Fibroblast of skin of right quadriceps (primary cell): ENCODE data around the gene BTBD3.

Experiments
- DNase-seq: peaks from one replicate; pipeline ENCODE4 v3.0.0-alpha.2; 2013

Gene BTBD3

GRCh38 chr20:11918391-11918845 lies 725 bp downstream of the BTBD3 start:
- no peak for DNase-seq

DNA sequence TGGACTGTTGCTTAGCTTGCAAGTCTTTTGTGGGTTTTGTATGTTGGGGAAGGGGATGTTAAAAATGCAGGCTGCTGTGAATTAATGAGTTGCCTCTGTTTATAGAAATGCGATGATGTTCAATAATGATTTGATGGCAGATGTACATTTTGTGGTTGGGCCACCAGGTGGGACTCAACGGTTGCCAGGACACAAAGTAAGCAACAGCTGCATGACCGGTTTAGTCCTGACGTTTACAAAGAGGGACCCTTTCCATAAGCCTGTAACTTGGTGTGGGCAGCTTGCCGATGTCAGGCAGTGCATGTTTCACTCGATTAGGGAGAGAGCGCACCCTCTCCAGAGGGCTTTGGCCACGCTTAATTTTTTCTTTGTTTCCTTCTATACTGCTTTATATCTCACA lies 1.3 kb downstream of the BTBD3 start:
- peak; percentile 33 for DNase-seq

GRCh38 chr20:11919581-11919980 lies 1.9 kb downstream of the BTBD3 start:
- DNase-seq, result no peak

DNA sequence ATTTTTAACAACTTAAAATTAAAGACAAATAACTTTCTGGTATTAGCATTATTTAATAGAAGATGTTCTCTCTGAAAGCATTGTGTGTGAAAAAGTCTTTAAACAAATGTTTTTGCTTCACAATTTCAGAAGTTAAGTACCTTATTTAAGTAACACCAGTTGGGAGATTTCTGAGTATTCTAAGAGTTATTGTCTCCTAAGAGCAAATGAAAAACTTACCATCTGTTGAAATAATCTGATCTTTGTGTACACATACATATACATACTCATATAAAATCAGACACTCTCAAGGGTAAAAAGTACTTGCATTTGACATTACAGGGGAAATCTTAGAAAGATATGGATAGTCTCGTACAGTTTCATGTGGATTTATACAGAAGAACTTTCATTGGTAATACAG lies 2.4 kb downstream of the BTBD3 start:
- no peak for DNase-seq

DNA sequence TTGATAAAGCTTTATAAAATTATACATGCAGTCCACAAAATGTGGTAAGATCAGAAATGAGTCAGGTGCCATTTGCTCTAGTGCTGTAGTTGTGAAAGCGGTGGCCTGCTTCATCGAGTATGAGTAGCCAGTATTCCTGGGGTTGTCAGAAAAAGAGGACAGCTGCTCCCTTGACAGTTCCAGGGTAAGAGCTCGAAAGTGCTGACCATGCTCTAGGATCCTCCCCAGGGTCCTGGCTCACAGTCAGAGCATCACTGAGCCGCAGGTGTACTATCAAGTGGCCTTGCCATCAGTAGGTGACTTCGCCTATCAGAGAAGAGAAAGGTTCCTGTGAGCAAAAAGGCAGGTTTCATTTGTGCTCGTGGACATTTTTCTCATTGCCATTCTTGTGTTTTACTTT lies 3.6 kb downstream of the BTBD3 start:
- DNase-seq, result no peak

GRCh38 chr20:11922561-11922960 lies 4.9 kb downstream of the BTBD3 start:
- DNase-seq, result no peak

GRCh38 chr20:11924923-11925322 lies 7.2 kb downstream of the BTBD3 start:
- DNase-seq, result no peak

GRCh38 chr20:11926292-11926998 lies 8.8 kb downstream of the BTBD3 start:
- DNase-seq, result no peak

GRCh38 chr20:11929947-11930346 lies 12.3 kb downstream of the BTBD3 start:
- DNase-seq, result no peak

GRCh38 chr20:11935212-11936154 lies 17.8 kb downstream of the BTBD3 start:
- DNase-seq, result no peak

DNA sequence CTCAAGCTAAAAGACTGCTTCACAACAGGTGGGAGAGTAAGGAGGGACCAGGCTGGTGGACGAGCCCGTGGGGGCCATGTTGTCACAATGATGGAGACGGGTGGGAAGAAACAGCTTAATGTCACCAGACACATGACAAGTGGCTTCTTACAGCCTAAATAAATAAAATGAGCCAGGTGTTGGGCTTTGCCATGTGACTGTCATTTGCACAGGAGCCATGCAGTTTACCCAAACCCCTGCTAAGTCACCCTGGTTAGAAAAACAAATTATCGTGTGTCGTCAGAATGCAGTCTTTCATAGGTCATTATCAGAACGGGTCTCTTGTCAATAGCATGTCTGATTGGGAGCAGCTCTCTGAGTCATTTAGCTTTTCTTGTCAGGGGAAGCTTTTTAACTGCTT lies 18.5 kb downstream of the BTBD3 start:
- DNase-seq, result no peak

DNA sequence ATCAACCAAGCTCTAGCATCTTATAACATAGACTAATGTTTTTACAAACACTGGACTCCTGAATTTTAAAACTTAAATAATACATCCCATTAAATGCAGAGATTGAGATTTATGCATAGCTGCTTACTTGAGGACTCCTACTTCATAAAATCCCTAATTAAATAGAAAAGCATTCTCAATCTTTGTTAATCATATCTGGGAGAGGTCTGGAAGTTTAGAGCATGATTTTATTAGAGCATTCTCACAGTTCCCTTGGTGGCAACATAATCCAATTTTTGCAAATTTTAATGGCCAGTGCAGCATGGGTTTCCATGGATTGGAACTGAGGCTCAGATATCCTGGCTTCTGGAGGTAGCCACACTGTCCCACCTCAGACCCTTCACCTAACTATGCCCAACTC lies 19.5 kb downstream of the BTBD3 start:
- DNase-seq, result no peak

DNA sequence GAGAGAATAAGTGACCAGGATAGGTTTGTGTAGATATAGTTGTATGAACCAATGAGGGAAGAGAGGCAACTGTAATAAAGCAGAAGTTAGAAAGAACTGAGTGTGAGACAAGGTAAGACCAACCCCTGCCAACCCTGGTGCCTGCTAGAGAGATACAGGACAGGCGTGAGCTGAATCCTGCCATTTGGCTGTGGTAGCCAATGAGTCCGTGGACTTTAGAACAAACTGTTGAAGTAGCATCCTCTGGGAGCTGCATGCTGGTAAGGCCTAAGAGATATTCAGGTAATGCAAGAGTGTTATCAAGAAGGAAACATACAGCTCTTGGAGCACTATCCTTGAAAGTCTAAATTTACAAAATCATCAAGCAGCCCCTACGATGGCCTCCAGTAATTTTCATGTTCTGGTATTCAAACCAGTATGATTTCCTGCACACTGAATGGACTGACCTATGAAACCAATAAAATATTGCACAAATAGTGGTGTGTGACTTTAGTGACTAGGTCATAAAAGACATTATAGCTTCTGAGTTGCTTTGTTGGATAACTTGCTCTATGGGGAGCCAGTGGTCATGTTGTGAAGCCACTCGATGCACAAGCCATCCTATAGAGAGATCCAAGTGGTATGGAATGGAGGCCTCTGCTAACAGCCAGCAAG lies 24.0 kb downstream of the BTBD3 start:
- DNase-seq, result no peak

DNA sequence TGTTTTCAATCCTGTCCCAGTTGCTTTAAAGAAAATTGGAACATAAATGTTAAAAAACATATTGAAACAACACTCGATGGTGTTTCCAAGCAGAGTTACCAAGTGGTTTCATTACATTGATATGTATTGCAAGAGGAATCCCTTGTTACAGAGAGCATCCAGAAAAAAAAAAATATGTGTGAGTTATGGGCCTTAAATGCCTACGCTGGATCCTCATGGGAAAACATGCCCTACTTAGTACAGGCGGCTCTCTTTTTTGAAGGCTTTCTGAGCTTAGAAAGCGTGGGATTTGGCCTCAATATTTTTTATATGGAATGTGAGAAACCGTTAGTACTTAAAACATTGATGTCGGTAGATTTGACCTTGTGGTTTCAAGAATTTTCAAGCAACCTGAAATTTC lies 26.1 kb downstream of the BTBD3 start:
- DNase-seq, result no peak

DNA sequence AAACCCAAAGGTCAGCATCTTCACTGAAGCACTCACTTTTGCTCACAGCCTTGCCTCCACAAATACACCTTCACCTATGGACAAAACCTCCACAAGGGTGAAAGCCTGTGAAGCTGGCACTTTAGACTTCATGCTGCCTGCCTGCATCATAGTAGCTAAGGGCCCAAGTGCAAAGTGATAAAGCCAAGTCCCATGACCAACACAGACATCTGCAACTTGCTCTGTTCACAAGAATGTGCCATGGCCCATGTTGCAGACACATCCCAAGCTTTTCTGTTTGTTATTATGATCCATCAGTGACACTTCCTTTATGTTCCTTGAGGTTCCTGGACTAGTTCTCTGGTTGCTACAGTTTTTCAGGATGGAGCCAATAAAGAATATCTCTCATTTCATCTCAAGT lies 31.1 kb downstream of the BTBD3 start:
- DNase-seq, result no peak

- no peak for DNase-seq
These were observed 32.0 kb downstream of the BTBD3 start for GRCh38 chr20:11949711-11950110.

DNA sequence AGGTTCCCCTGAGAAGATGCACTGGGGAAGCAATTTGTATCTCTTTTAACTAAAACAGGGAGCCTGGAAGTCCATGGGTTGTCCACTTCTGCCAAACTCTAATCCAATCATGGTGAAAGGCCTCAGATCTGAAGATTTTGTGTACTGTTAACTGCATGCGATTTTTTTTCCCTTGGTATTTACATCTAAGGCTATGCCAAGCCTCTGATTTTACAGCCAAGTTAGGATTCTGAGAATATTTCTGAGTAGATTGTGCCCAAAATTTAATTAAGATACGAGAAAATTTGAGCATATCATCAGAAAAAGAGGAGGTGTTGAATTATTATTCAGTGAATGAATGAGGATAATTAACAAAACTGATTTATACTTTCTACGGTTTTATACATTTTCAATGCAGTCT lies 34.0 kb downstream of the BTBD3 start:
- no peak for DNase-seq

DNA sequence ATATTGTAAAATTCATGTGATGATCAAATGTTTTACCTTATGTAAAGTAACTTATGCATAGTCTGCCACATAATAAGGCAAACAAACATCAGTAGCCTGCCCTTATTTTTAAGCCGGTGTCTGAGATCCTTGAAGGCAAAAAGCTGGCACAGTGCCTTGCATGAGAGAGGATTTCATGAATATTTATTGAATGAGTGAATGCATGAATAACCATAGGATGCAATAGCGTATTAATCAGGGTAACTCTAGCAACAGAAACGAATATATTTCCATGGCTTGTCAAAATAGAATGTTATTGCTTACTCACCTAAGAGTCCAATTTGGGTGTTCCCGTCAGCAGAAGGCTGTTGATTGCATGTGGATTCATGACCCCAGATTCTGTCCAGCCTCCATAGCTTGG lies 34.9 kb downstream of the BTBD3 start:
- peak; percentile 39 for DNase-seq

DNA sequence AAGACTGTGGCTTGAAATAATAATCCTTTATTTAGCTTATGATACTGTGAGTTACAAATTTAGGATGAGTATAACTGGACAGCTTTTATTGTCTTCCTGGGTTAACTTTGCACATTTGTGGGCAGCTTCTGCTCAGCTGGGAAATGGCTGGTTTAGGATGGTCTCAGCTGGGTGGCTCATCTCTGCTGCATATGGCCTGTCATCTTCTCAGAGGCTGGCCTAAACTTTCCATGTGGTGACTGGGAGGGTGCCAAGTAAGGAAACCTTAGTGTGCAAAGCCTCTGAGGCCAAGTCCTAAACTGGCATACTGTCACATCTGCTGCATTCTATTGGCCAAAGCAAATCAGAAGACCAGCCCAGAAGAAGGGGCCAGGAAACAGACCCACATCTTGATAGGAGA lies 40.2 kb downstream of the BTBD3 start:
- no peak for DNase-seq

GRCh38 chr20:11958855-11959254 lies 41.2 kb downstream of the BTBD3 start:
- no peak for DNase-seq

GRCh38 chr20:11965602-11966001 lies 47.9 kb downstream of the BTBD3 start:
- no peak for DNase-seq

GRCh38 chr20:11966186-11966585 lies 48.5 kb downstream of the BTBD3 start:
- DNase-seq, result peak; percentile 38

- DNase-seq, result no peak
These were observed 52.6 kb downstream of the BTBD3 start for GRCh38 chr20:11970243-11970836.
